DOHH2 (cell line): ENCODE measurements around the gene ACTA1.
"Not testable (repeated sequence)": the region's sequence is repeated elsewhere in the genome, so short reads cannot be mapped to it uniquely, and the experiment has no call there.

Source experiments
- EZH2phosphoT487 ChIP-seq: fragments of 200-600 bp; sonication (generic); IDR thresholded peaks from 2 replicates; pipeline ENCODE4 v1.6.1; 2017; ENCODE audit warnings: borderline replicate concordance, mild to moderate bottlenecking, antibody characterized with exemption, low read length, moderate library complexity, mixed read lengths
- TF ChIP-seq, protein P1 (sequence below): fragments of 200-600 bp; sonication (generic); IDR thresholded peaks from one replicate; pipeline ENCODE4 v1.5.1; 2014; ENCODE audit warnings: antibody characterized with exemption, mild to moderate bottlenecking, low read depth, low read length; ENCODE audit not compliant: poor library complexity, severe bottlenecking

- TF ChIP-seq, protein P1, sequence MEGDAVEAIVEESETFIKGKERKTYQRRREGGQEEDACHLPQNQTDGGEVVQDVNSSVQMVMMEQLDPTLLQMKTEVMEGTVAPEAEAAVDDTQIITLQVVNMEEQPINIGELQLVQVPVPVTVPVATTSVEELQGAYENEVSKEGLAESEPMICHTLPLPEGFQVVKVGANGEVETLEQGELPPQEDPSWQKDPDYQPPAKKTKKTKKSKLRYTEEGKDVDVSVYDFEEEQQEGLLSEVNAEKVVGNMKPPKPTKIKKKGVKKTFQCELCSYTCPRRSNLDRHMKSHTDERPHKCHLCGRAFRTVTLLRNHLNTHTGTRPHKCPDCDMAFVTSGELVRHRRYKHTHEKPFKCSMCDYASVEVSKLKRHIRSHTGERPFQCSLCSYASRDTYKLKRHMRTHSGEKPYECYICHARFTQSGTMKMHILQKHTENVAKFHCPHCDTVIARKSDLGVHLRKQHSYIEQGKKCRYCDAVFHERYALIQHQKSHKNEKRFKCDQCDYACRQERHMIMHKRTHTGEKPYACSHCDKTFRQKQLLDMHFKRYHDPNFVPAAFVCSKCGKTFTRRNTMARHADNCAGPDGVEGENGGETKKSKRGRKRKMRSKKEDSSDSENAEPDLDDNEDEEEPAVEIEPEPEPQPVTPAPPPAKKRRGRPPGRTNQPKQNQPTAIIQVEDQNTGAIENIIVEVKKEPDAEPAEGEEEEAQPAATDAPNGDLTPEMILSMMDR: not testable (repeated sequence)
- TF ChIP-seq EZH2phosphoT487: not testable (repeated sequence)
Measured at GRCh38 chr1:229475859-229476258, 42.0 kb upstream of the ACTA1 start.
